COLO668 (cell line): ENCODE results near the gene ACADSB.

Source experiments
- DNase-seq: peaks from one replicate; lab custom pipeline; 2025; ENCODE audit not compliant: unreplicated experiment; lab: John Stamatoyannopoulos, UW

ACADSB gene

GRCh38 chr10:123008355-123009104, at the start of gene ACADSB, which contains the start of gene IKZF5:
Gene ACADSB (plus strand): TSS chr10:123009006. CDS start chr10:123009030, 24 bp downstream.
Gene IKZF5 (minus strand): TSS chr10:123008795. CDS start chr10:122998625, 10,170 bp downstream.
- DNase-seq, result peak; percentile 92

GRCh38 chr10:122962405-122962804, 46.4 kb upstream of the ACADSB start:
- no peak for DNase-seq

GRCh38 chr10:122966879-122967278, 41.9 kb upstream of the ACADSB start:
- DNase-seq, result no peak

- DNase-seq, result no peak
Measured at GRCh38 chr10:122968698-122969097, 40.1 kb upstream of the ACADSB start.

- DNase-seq, result no peak
Measured at GRCh38 chr10:122974023-122974422, 34.8 kb upstream of the ACADSB start.

GRCh38 chr10:122974543-122975064, 34.2 kb upstream of the ACADSB start:
- DNase-seq, result no peak

- DNase-seq, result peak; percentile 86
Measured at GRCh38 chr10:122980209-122981065, 28.4 kb upstream of the ACADSB start, which contains the start of gene PSTK. Gene PSTK (plus strand): TSS chr10:122980401. CDS start chr10:122980480, 79 bp downstream.

- DNase-seq, result no peak
Measured at GRCh38 chr10:122981066-122981464, 27.7 kb upstream of the ACADSB start.

- no peak for DNase-seq
Measured at GRCh38 chr10:122983898-122984297, 24.9 kb upstream of the ACADSB start.

GRCh38 chr10:122984708-122985107, 24.1 kb upstream of the ACADSB start:
- DNase-seq, result no peak

- no peak for DNase-seq
Measured at GRCh38 chr10:122986335-122986734, 22.5 kb upstream of the ACADSB start.

- DNase-seq, result no peak
Measured at GRCh38 chr10:122988501-122988900, 20.3 kb upstream of the ACADSB start.

GRCh38 chr10:122990278-122990677, 18.5 kb upstream of the ACADSB start:
- DNase-seq, result no peak

GRCh38 chr10:122992031-122992585, 16.7 kb upstream of the ACADSB start:
- DNase-seq, result no peak

GRCh38 chr10:122993797-122994336, 14.9 kb upstream of the ACADSB start:
- no peak for DNase-seq

GRCh38 chr10:122995936-122996335, 12.9 kb upstream of the ACADSB start:
- no peak for DNase-seq

- no peak for DNase-seq
Measured at GRCh38 chr10:122997864-122998263, 10.9 kb upstream of the ACADSB start.

GRCh38 chr10:122998360-122998917, 10.4 kb upstream of the ACADSB start:
- DNase-seq, result no peak

GRCh38 chr10:122998934-122999333, 9.9 kb upstream of the ACADSB start:
- no peak for DNase-seq

GRCh38 chr10:122999347-122999746, 9.5 kb upstream of the ACADSB start:
- DNase-seq, result peak; percentile 3

- no peak for DNase-seq
Measured at GRCh38 chr10:123000155-123000554, 8.7 kb upstream of the ACADSB start.
